Sigmoid colon (tissue), 7 donors: ENCODE data around the gene MAP1LC3B. TPM values are rescaled to one million over a fixed set of nuclear protein-coding genes. Genes with fewer than 3 reads are reported as not detected.
A peak's percentile ranks its signal among the peaks of the same experiment; 100 is the strongest.

Experiments
- DNase-seq: peaks from one replicate; pipeline ENCODE4 v3.0.0-alpha.2; 2019
- H3K27ac ChIP-seq, 4 donors: fragments of 200-600 bp; sonication (generic); one replicate each; pipeline ENCODE4 v1.5.1; 2016 to 2019; ENCODE audit warnings: mild to moderate bottlenecking in 1 of 4
- H3K27me3 ChIP-seq, 3 donors: fragments of 200-600 bp; sonication (generic); one replicate each; pipeline ENCODE4 v1.5.1; 2019; ENCODE audit warnings: mild to moderate bottlenecking in 1 of 3
- H3K36me3 ChIP-seq, 4 donors: fragments of 200-600 bp; sonication (generic); one replicate each; pipeline ENCODE4 v1.5.1; 2016 to 2019
- H3K4me1 ChIP-seq, 4 donors: fragments of 200-600 bp; sonication (generic); one replicate each; pipeline ENCODE4 v1.5.1; 2017 to 2019
- H3K4me3 ChIP-seq, 4 donors: fragments of 200-600 bp; sonication (generic); one replicate each; pipeline ENCODE4 v1.5.1; 2017 to 2019; ENCODE audit warnings: mild to moderate bottlenecking in 2 of 4, moderate library complexity in 1 of 4
- H3K9me3 ChIP-seq, 4 donors: fragments of 200-600 bp in 3 of 4; sonication (generic) in 3 of 4; one replicate each; pipeline versions ENCODE4 v1.5.1 to v1.6.1; 2013 to 2019
- EP300 ChIP-seq, 4 donors: sonication (generic); formaldehyde crosslinking; IDR thresholded peaks; one replicate each; pipeline ENCODE4 v1.6.1; 2017; ENCODE audit warnings: antibody characterized with exemption in 4 of 4
- POLR2A ChIP-seq, 2 donors: fragments of 450-650 bp; IDR thresholded peaks; one replicate each; pipeline ENCODE4 v1.6.1; 2016; ENCODE audit warnings: antibody characterized with exemption in 2 of 2, mild to moderate bottlenecking in 2 of 2, moderate library complexity in 2 of 2
- POLR2AphosphoS5 ChIP-seq, 4 donors: sonication (generic); formaldehyde crosslinking; IDR thresholded peaks; one replicate each; pipeline ENCODE4 v1.6.1; 2017; ENCODE audit warnings: antibody characterized with exemption in 4 of 4
- WGBS, 2 donors: extraction: QIAGEN DNeasy Blood & Tissue Kit; methylation state at CpG; one replicate each; pipeline ENCODE4 v1.1.7; 2013; 5-methylcytosine and 5-hydroxymethylcytosine counted together
- intact Hi-C: fragments of 100-400 bp; cut with DNase I; formaldehyde crosslinking; loops from one replicate; pipeline ENCODE4 v1.15.1; 2023
- polyA plus RNA-seq, 3 donors: library from polyadenylated mRNA; stranded (reverse); fragments of 200-250 nt; gene quantifications; one replicate each; pipeline ENCODE4 v1.2.3, GENCODE V29; 2013
- total RNA-seq, 4 donors: library from RNA; depleted of rRNA; stranded (reverse); fragments of >200 nt; gene quantifications; one replicate each; pipeline ENCODE4 v1.1.0, GENCODE V29; 2016
- TF ChIP-seq, protein P1 (sequence below), 4 experiments: fragments of 450-650 bp in 3 of 4; fragments of 200-600 bp in 1 of 4; IDR thresholded peaks; one replicate each; pipeline ENCODE4 v1.5.1; 2016 to 2019; ENCODE audit warnings: antibody characterized with exemption in 4 of 4, mild to moderate bottlenecking in 3 of 4, moderate library complexity in 2 of 4
- donor health status: healthy with polysubstance abuse.
- donor health status: Bipolar disorder and iron deficiency.
- donor health status: healthy.

MAP1LC3B gene
- total and polyA plus RNA-seq, 7 donors: 48.0 to 137 (median 62.4) TPM

- peak overlapping the region; percentile 97 to 100 (median 99) for H3K27ac ChIP-seq
- no peaks in the 10 kb centered on the region for H3K27me3 ChIP-seq
- intact Hi-C loops: loop anchor here (5.0 kb wide), 2 partner anchors 72 to 102 kb away; partner anchors contain the start of gene ZCCHC14
- WGBS, 2 donors: 97% methylated on average over 24 of the region's 24 CpGs
- TF ChIP-seq POLR2A (IDR thresholded peaks at IDR 0.05) (no peak), EP300 (IDR thresholded peaks at IDR 0.05) (no peak), POLR2AphosphoS5 (IDR thresholded peaks at IDR 0.05) (no peak)
- TF ChIP-seq, protein P1, sequence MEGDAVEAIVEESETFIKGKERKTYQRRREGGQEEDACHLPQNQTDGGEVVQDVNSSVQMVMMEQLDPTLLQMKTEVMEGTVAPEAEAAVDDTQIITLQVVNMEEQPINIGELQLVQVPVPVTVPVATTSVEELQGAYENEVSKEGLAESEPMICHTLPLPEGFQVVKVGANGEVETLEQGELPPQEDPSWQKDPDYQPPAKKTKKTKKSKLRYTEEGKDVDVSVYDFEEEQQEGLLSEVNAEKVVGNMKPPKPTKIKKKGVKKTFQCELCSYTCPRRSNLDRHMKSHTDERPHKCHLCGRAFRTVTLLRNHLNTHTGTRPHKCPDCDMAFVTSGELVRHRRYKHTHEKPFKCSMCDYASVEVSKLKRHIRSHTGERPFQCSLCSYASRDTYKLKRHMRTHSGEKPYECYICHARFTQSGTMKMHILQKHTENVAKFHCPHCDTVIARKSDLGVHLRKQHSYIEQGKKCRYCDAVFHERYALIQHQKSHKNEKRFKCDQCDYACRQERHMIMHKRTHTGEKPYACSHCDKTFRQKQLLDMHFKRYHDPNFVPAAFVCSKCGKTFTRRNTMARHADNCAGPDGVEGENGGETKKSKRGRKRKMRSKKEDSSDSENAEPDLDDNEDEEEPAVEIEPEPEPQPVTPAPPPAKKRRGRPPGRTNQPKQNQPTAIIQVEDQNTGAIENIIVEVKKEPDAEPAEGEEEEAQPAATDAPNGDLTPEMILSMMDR (IDR thresholded peaks at IDR 0.05): no peak
- DNase-seq: peak; percentile 63
- peaks cover 0 to 60% (median 49%) of the 10 kb centered on the region in 4 donors for H3K4me1 ChIP-seq
- no peaks in the 10 kb centered on the region for H3K9me3 ChIP-seq
- no peaks in the 10 kb centered on the region for H3K36me3 ChIP-seq
- peak overlapping the region in 3 of 4 donors; percentile 71 to 95 (median 88) for H3K4me3 ChIP-seq
These were observed 1.4 kb upstream of the MAP1LC3B start for GRCh38 chr16:87390641-87391323.

GRCh38 chr16:87391324-87391949, 699 bp upstream of the MAP1LC3B start:
- H3K9me3 ChIP-seq: no peaks in the 10 kb centered on the region
- H3K27ac ChIP-seq: peak overlapping the region; percentile 97 to 100 (median 99)
- peak overlapping the region; percentile 58 to 95 (median 80) for H3K4me3 ChIP-seq
- TF ChIP-seq, protein P1 (IDR thresholded peaks at IDR 0.05): no peak
- TF ChIP-seq POLR2A (IDR thresholded peaks at IDR 0.05) (no peak), POLR2AphosphoS5 (IDR thresholded peaks at IDR 0.05) (no peak), EP300 (IDR thresholded peaks at IDR 0.05) (no peak)
- peaks cover 0 to 60% (median 48%) of the 10 kb centered on the region in 4 donors for H3K4me1 ChIP-seq
- peak; percentile 89 for DNase-seq
- H3K36me3 ChIP-seq: no peaks in the 10 kb centered on the region
- 6 to 10% methylated on average over 44 of the region's 44 CpGs for WGBS, 2 donors
- H3K27me3 ChIP-seq: no peaks in the 10 kb centered on the region
- intact Hi-C loops: loop anchor here (5.0 kb wide), 2 partner anchors 71 to 101 kb away; partner anchors contain the start of gene ZCCHC14

DNA sequence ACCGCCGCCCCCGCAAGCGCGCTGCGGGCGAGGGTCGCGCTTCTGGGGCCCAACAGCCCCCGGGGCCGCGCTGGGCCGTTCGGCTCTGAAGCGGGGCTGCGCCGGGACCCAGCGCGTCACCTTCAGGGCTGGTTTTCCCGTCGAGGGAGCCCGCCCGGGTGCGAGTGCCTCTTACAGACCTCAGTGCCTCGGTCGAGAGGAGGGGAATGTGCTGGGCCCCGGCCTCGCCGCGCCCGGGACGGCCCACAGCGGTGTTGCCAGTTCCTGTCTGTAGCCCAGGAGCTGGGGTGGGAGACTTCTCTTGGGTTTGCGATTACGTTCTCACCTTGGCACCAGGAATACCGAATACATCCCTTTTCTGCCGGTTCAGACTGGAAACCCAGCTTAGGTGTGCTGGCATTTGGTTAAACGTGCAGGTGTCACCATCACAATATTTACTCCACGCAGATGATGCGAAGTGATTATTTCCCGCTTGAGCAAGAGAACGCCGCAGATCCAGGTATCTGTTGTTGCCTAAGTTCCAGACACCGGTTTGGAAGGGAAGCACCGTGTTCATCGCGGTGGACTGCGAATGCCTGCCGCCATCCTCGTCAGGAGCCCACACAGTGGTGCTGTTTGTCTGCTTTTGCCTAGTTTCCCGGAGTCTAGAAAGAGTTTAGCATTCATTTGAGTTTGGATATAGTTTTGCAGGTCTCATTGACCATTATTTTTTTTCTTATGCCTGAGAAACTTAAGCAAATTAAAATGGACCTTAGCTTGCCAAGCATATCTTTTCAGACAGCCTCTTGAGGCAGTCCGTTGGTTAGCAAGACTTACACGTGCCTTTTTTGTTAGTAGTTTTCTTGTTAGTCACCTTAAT, 914 bp downstream of the MAP1LC3B start:
- Histone ChIP-seq H3K4me1 (peaks cover 0 to 46% (median 34%) of the 10 kb centered on the region in 4 donors), H3K27me3 (no peaks in the 10 kb centered on the region), H3K4me3 (peak overlapping the region; percentile 53 to 95 (median 80)), H3K27ac (peak overlapping the region; percentile 97 to 100 (median 99)), H3K36me3 (no peaks in the 10 kb centered on the region), H3K9me3 (no peaks in the 10 kb centered on the region)
- DNase-seq: peak; percentile 82
- 1 to 2% methylated on average over 53 of the region's 53 CpGs for WGBS, 2 donors
- intact Hi-C loops: loop anchor here (2.0 to 5.0 kb wide), 3 partner anchors 69 to 99 kb away; partner anchors contain the start of genes C16orf95 and ZCCHC14
- TF ChIP-seq EP300 (IDR thresholded peaks at IDR 0.05) (no peak), POLR2AphosphoS5 (IDR thresholded peaks at IDR 0.05) (peak in 1 of 4 donors; percentile 23)
- TF ChIP-seq, protein P1 (IDR thresholded peaks at IDR 0.05): peak in 2 of 4 experiments; percentile 18 to 44

DNA sequence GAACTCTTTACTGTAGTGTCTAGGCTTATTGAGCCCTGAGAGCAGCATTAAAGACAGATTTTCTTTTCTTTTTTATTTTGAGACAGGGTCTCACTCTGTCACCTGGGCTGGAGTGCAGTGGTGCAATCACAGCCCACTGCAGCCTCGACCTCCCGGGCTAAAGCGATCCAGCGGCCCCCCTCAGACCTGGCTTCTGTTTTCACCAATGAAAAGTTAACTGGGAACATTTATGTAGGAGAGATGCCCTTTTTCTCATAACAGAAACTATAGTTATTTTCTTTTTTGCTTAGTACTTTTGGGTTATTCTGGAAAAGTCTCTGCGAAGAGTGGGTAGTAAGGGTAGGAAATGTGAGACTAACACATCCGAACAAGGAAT, 1.5 kb downstream of the MAP1LC3B start:
- peak overlapping the region; percentile 97 to 100 (median 99) for H3K27ac ChIP-seq
- no peaks in the 10 kb centered on the region for H3K9me3 ChIP-seq
- peaks cover 0 to 43% (median 32%) of the 10 kb centered on the region in 4 donors for H3K4me1 ChIP-seq
- no peaks in the 10 kb centered on the region for H3K27me3 ChIP-seq
- 85 to 93% methylated on average over 6 of the region's 6 CpGs for WGBS, 2 donors
- DNase-seq: peak; percentile 43
- H3K4me3 ChIP-seq: peak overlapping the region; percentile 53 to 95 (median 80)
- TF ChIP-seq POLR2A (IDR thresholded peaks at IDR 0.05) (no peak), EP300 (IDR thresholded peaks at IDR 0.05) (no peak), POLR2AphosphoS5 (IDR thresholded peaks at IDR 0.05) (no peak)
- TF ChIP-seq, protein P1 (IDR thresholded peaks at IDR 0.05): no peak
- intact Hi-C loops: loop anchor here (2.0 to 5.0 kb wide), 3 partner anchors 69 to 99 kb away; partner anchors contain the start of genes C16orf95 and ZCCHC14
- peaks cover 0 to 2% (median under 1%) of the 10 kb centered on the region in 4 donors for H3K36me3 ChIP-seq
